Tibial artery (tissue), 4 donors: ENCODE results near the gene PPP1R9B.
A peak's percentile ranks its signal among the peaks of the same experiment; 100 is the strongest.

ENCODE experiments used
- DNase-seq, 2 donors: peaks; one replicate each; pipeline ENCODE4 v3.0.0-alpha.2; 2019
- H3K27ac ChIP-seq, 2 donors: fragments of 200-600 bp; sonication (generic) in 1 of 2; 1 replicate in 1 of 2; 2 replicates in 1 of 2; pipeline ENCODE4 v1.5.1; 2018 to 2019; ENCODE audit warnings: mild to moderate bottlenecking in 1 of 2
- H3K27me3 ChIP-seq, 2 donors: fragments of 200-600 bp; sonication (generic) in 1 of 2; one replicate each; pipeline versions ENCODE4 v1.5.1 to v1.6.0; 2016 to 2019
- H3K36me3 ChIP-seq, 3 donors: fragments of 200-600 bp; sonication (generic) in 2 of 3; one replicate each; pipeline ENCODE4 v1.5.1; 2016 to 2019; ENCODE audit warnings: mild to moderate bottlenecking in 2 of 3
- H3K4me1 ChIP-seq, 4 donors: fragments of 200-600 bp; sonication (generic) in 2 of 4; 1 replicate in 3 of 4; 2 replicates in 1 of 4; pipeline ENCODE4 v1.5.1; 2016 to 2019
- H3K4me3 ChIP-seq, 2 donors: fragments of 200-600 bp; sonication (generic) in 1 of 2; 1 replicate in 1 of 2; 2 replicates in 1 of 2; pipeline ENCODE4 v1.5.1; 2018 to 2019; ENCODE audit warnings: mild to moderate bottlenecking in 2 of 2
- H3K9me3 ChIP-seq, 3 donors: fragments of 200-600 bp; sonication (generic) in 1 of 3; one replicate each; pipeline ENCODE4 v1.5.1; 2016 to 2019
- intact Hi-C: fragments of 100-400 bp; cut with DNase I; formaldehyde crosslinking; loops from one replicate; pipeline ENCODE4 v1.15.0; 2023; ENCODE audit warnings: low total_unique reads
- TF ChIP-seq, protein P1 (sequence below), 2 experiments: fragments of 200-600 bp in 1 of 2; fragments of 450-650 bp in 1 of 2; IDR thresholded peaks; one replicate each; pipeline ENCODE4 v1.5.1; 2017 to 2019; ENCODE audit warnings: antibody characterized with exemption in 2 of 2, mild to moderate bottlenecking in 1 of 2, moderate library complexity in 1 of 2

Gene PPP1R9B

DNA sequence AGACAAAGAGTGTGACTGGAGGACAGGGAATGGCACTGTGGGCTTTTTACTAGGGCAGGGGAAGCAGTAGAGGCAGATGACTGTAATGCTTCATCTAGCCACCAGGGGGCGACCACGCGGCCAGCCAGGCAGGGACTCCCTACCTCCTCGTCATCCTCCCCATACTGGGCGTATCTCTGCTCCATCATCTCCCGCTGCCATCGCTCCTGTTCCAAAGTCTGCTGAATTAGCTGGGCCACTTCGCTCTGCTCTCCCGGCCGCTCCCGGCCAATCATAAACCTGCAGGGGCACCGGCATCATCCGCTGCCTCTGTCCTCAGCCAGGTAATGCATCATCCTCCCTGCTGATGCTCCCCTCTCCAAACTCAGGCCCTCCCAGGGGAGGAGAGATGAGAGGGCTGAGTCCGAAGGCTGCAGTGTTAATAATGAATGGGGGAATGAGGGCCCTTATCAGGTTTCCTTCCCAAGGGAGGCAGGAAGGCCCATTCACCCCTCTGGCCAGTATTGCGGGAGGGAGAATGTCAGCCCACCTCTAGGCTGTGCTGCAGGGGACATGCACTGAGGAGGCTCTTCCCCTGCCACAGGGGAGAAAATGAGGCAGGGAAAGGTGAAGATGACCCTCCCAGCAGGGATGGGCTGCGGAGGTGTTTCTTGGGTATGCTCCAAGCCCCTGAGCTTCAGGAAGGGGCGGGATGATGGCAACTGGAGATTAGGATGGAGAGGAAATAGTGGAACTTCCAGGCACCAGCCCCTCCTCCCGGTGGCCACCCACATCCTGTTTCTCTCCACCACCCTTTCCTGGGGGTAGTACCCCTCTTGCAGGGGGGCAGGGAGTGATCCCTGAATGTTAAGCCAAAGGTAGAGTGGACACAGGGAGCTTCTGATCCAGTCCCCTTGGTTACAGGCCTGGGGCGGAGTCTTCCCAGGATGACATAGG lies 10.3 kb downstream of the PPP1R9B start:
- peaks cover 0 to 13% (median 6%) of the 10 kb centered on the region in 4 donors for H3K4me1 ChIP-seq
- peak; percentile 78 to 89 for DNase-seq
- no peaks in the 10 kb centered on the region for H3K27me3 ChIP-seq
- intact Hi-C loops, result loop anchor here (2.0 kb wide), 1 partner anchor 19 kb away; no protein-coding TSS in a partner anchor
- no peaks in the 10 kb centered on the region for H3K9me3 ChIP-seq
- H3K27ac ChIP-seq, result peak overlapping the region; percentile 50 to 55
- peaks cover 64 to 100% (median 96%) of the 10 kb centered on the region in 3 donors for H3K36me3 ChIP-seq
- no peak overlapping the region for H3K4me3 ChIP-seq
- TF ChIP-seq, protein P1, sequence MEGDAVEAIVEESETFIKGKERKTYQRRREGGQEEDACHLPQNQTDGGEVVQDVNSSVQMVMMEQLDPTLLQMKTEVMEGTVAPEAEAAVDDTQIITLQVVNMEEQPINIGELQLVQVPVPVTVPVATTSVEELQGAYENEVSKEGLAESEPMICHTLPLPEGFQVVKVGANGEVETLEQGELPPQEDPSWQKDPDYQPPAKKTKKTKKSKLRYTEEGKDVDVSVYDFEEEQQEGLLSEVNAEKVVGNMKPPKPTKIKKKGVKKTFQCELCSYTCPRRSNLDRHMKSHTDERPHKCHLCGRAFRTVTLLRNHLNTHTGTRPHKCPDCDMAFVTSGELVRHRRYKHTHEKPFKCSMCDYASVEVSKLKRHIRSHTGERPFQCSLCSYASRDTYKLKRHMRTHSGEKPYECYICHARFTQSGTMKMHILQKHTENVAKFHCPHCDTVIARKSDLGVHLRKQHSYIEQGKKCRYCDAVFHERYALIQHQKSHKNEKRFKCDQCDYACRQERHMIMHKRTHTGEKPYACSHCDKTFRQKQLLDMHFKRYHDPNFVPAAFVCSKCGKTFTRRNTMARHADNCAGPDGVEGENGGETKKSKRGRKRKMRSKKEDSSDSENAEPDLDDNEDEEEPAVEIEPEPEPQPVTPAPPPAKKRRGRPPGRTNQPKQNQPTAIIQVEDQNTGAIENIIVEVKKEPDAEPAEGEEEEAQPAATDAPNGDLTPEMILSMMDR (IDR thresholded peaks at IDR 0.05), result peak; percentile 93 to 97

DNA sequence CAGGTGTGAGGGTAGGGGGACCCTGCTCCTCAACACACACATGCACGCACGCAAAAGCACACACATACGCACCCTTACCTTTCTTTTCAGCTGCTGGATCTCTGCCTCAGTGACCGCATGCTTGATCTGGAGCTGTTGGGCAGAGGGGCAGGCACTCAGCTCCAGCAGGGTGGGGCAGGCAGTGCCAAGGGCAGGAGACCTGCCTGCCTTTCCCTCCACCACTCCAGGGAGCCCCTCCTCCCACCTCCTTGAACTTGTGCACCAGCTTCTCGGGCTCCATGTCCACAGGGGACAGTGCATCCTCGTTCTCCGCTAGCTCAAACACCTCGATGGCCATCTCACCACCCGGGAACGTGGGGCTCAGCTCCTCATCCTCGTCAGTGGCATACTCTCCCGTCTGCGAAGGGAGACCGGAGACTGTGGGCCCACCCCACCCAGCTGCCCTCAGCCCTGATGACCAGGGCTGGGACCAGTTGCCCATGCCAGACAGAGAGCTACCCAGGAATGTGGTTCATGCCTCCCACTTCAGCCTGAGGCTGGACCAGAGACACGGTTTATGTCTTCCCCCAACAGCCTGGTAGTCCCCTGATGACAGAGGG lies 11.2 kb downstream of the PPP1R9B start:
- DNase-seq, result peak in 1 of 2 donors; percentile 64
- intact Hi-C loops, result no loop called here
- Histone ChIP-seq H3K27ac (peak overlapping the region; percentile 50 to 55), H3K4me1 (peaks cover 0 to 12% (median 5%) of the 10 kb centered on the region in 4 donors), H3K9me3 (no peaks in the 10 kb centered on the region), H3K4me3 (no peak overlapping the region), H3K36me3 (peaks cover 56 to 100% (median 94%) of the 10 kb centered on the region in 3 donors), H3K27me3 (no peaks in the 10 kb centered on the region)
- TF ChIP-seq, protein P1 (IDR thresholded peaks at IDR 0.05), result no peak

DNA sequence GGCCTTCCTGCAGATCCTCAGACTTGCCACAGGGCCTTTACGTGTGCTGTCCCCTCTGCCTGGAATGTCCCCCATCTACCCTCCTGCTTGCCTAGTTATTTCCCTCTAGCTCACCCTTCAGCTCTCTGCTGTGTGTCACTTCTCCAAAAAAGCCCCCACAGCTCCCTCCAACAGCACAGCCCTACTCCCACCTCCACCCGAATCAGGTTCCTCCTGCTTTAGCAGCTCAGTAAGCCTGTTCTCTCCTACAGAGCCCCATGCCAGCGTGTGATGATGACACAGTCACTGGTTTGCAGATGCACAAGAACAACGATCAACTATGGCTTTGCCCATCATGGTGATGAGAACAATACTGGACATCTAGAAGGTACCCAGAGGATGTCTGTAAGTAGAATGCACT lies 13.4 kb downstream of the PPP1R9B start:
- Histone ChIP-seq H3K27ac (no peak overlapping the region), H3K36me3 (peaks cover 36 to 80% (median 72%) of the 10 kb centered on the region in 3 donors), H3K9me3 (no peaks in the 10 kb centered on the region), H3K4me1 (peaks cover 0 to 34% (median 27%) of the 10 kb centered on the region in 4 donors), H3K27me3 (no peaks in the 10 kb centered on the region), H3K4me3 (no peak overlapping the region)
- TF ChIP-seq, protein P1 (IDR thresholded peaks at IDR 0.05), result no peak
- intact Hi-C loops, result no loop called here
- DNase-seq, result no peak

DNA sequence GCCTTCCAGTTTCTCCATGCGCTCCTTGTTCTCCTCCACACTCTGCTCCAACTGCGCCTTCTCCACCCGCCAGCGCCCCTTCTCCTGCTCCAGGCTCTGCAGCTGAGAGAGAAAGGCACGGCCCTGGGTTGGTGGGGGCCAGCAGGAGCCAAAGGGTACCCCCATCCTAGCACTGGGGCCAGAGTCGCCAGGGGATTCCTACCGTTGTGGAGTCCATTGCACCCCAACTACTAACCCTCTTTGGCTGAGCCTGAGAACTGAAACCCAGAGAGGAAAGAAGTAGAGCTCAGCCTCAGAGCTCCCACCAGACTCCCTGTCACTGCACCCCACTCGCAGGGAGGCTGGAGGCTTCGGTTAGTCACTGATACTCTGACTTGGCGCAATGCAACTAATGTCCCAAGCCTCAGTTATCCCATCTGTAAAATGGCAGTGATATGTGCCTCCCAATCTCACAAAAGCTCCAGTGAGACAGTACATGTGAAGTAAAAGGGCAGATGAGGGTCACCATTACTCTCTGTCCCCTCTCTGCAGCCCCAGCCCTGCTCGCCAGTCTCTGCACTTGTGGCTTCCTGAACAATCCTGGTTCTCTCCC lies 14.3 kb downstream of the PPP1R9B start:
- no peak overlapping the region for H3K27ac ChIP-seq
- H3K4me1 ChIP-seq, result peaks cover 0 to 36% (median 29%) of the 10 kb centered on the region in 4 donors
- TF ChIP-seq, protein P1 (IDR thresholded peaks at IDR 0.05), result no peak
- no peak for DNase-seq
- H3K27me3 ChIP-seq, result no peaks in the 10 kb centered on the region
- intact Hi-C loops, result no loop called here
- peaks cover 30 to 72% (median 63%) of the 10 kb centered on the region in 3 donors for H3K36me3 ChIP-seq
- no peaks in the 10 kb centered on the region for H3K9me3 ChIP-seq
- no peak overlapping the region for H3K4me3 ChIP-seq

DNA sequence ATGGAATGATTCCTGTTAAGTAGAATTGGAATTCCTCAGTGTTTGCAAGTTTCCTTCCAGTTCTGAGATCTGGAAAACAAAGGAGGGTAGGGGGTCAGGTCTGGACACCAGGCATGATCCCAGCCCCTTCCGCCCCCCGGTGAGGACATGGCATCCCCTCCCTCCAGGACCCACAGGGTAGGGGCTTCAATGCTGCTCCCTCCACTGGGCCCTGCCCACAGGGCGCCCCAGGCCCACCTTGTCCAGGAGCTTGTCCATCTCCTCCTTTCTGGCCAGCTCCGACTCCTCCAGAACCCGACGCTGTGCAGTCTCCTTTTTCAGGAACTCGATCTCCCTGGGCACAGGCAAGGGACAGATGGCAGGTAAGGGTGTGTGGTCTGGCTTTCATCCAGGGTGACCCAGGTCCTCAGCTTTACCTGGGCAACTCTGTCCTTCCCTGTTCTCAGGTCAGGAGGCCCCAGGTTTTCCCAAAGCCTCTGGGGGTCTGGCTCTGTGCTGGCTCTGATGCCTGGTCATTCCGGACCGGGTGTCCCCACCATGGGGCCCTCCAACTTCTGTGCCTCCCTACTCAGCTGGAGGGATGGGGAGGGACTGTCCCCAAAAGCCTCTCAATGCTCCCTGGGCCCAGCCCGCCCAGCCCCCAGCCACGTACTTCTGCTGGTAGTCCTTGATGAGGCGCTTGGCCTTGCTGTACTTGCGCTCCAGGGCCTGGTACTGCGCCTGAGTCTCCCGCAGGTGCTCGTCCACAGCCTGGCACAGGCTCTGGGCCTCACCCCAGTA lies 15.0 kb downstream of the PPP1R9B start:
- H3K36me3 ChIP-seq, result peaks cover 29 to 65% (median 57%) of the 10 kb centered on the region in 3 donors
- H3K4me1 ChIP-seq, result peaks cover 0 to 41% (median 33%) of the 10 kb centered on the region in 4 donors
- DNase-seq, result peak in 1 of 2 donors; percentile 64
- H3K27ac ChIP-seq, result no peak overlapping the region
- no peak overlapping the region for H3K4me3 ChIP-seq
- no peaks in the 10 kb centered on the region for H3K9me3 ChIP-seq
- TF ChIP-seq, protein P1 (IDR thresholded peaks at IDR 0.05), result no peak
- intact Hi-C loops, result no loop called here
- H3K27me3 ChIP-seq, result no peaks in the 10 kb centered on the region
